DND-41 (cell line): ENCODE results near the gene HSP90AB1.

ENCODE experiments used
- CTCF ChIP-seq: IDR thresholded peaks from 2 replicates; pipeline ENCODE4 v1.5.1; 2012; ENCODE audit warnings: borderline replicate concordance, low read length, moderate library complexity, mild to moderate bottlenecking; ENCODE audit not compliant: poor library complexity, severe bottlenecking; ENCODE audit errors: extremely low read depth
- EZH2 ChIP-seq: IDR thresholded peaks from 3 replicates; pipeline ENCODE4 v1.6.1; 2012; ENCODE audit warnings: borderline replicate concordance, low read depth, mild to moderate bottlenecking, moderate library complexity, low read length, inconsistent platforms; ENCODE audit not compliant: severe bottlenecking

DNA sequence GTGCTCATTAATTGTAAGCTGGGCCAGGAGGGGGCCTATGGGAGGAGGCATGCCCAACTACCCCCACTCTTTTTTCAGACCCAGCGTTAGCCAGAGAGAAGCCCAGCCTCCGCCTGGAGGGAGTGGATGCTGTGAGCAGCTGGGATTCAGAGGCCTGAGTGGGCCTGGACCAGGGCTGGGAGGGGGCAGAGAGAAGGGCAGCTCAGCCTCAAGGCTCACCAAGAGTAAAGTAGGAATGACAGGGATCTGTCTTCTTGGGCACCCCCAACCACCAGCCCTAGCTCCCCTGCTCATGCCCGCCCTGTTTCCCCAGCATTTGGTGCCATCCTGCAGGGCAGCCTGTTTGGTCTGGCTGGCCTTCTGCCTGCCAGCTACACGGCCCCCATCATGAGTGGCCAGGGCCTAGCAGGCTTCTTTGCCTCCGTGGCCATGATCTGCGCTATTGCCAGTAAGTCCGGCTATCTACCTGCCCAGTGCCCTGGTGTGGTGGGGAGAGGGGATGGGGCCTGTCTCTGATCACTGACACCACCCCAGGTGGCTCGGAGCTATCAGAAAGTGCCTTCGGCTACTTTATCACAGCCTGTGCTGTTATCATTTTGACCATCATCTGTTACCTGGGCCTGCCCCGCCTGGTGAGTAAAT is 16.7 kb upstream of the HSP90AB1 start:
- TF ChIP-seq CTCF (no peak), EZH2 (no peak)
